Measurements from ENCODE around the gene CFAP43.

Gene CFAP43

DNA sequence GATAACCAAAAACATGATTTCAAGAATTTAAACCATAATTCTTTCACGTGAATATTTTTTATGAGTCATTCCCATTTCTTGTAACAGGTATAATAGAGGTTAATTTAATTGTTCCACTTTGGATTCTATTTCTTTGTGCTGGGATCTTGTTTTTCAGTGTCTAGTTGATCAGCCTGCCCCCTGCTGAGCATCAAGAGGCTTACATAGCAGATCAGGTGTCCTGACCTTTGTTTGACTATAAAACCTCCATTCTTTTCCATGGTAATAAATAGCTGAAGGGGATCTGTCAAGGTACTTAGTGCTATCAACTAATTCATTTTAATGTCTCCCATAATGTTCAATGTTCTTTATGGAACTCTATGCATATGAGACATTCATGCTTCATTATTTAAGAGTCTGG, 151.4 kb downstream of the CFAP43 start:
- H3K4me3 ChIP-seq (ENCODE audit: low read depth, low read length): no peak overlapping the region
- peaks cover 17% of the 10 kb centered on the region for H3K4me1 ChIP-seq (ENCODE audit: control insufficient read depth, insufficient read depth, low read length)
- no peaks in the 10 kb centered on the region for H3K36me3 ChIP-seq (ENCODE audit: control insufficient read depth, insufficient read depth, low read length)
- no peak overlapping the region for H3K9ac ChIP-seq (ENCODE audit: low read depth, low read length)
- no peaks in the 10 kb centered on the region for H3K9me3 ChIP-seq (ENCODE audit: control insufficient read depth, insufficient read depth, low read length)
- no peaks in the 10 kb centered on the region for H3K27me3 ChIP-seq (ENCODE audit: control insufficient read depth, insufficient read depth, low read length)

Data from iPS-15b (cell line).